NCI-H2081 treated with DMSO at 0.1 percent for 48 hours (cell line): ENCODE results near the gene XRCC2.
A peak's percentile ranks its signal among the peaks of the same experiment; 100 is the strongest.

Experiments
- DNase-seq: peaks from one replicate; lab custom pipeline; 2025; lab: John Stamatoyannopoulos, UW

Gene XRCC2

GRCh38 chr7:152615031-152615741, 60.8 kb downstream of the XRCC2 start:
- DNase-seq: peak; percentile 88

DNA sequence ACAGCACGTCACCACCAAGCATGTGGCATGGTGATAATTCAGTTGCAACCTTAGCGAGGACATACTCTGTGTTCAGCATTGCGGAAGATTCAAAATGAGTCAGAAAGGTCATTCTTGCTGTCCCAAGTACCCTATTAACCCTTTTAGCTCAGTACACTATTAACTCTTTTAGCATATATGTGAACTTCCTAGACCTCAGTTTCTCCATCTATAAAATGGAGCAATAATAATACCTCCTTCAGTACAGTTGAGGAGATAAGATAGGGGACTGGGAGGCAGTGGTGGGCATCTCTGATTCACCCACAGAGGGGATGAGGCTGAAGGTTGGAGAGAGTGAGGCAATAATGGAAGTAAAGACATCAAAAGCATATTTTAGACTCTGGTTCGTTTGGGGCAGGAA, 67.3 kb downstream of the XRCC2 start:
- DNase-seq: no peak

GRCh38 chr7:152608208-152608607, 67.7 kb downstream of the XRCC2 start:
- DNase-seq: no peak

DNA sequence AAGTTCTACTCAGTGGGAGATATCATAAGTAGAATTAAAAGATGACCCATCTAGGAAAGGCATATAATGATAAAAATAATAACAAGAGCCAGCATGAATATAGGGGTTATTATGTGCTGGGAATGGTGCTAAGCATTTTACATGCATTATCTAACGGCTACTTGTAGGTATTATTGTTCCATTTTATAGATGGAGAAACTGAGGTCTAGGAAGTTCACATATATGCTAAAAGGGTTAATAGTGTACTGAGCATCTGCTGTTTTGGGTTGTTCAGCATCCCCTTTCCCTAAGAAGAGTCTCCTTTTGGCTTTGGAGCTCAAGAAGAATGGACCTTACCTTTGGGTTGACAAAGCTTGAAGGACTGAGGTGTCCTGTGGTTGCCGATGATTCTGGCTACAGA, 68.9 kb downstream of the XRCC2 start:
- DNase-seq: no peak

DNA sequence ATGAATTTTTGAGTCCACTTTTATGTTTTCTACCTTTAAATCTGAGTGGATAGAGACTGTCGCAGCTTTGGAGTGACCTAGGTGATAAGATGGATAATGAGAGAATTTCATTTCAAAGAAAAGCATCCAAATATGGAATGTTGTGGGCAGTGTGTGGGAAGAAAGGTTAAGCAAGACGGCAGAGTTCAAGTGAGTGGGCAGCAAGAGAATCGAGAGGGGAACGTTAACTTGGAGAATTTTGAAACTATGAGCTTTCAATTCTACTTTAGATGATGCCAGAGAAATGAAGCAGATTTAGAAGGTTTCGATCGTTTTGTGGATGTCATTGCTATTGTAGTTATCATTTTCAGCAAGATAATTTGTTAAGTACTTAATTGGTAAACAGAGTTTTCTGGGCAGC, 73.0 kb downstream of the XRCC2 start:
- no peak for DNase-seq

- no peak for DNase-seq
Measured at GRCh38 chr7:152601305-152601798, 74.6 kb downstream of the XRCC2 start.

DNA sequence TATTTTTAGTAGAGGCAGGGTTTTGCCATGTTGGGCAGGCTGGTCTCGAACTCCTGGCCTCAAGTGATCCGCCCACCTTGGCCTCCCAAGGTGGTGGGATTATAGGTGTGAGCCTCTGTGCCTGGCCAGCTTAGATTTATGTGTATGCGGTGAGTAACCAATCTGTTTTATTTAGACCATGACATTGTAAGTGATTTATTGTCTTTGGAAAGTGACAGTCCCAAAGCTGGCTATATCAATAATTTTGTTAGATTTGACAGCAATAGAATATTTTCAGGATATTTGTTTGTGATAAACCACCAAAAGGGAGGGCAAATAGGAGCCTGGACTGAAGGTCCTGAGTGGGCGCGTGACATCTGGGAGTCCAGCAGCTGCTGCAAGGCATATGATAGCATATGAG, 75.7 kb downstream of the XRCC2 start:
- no peak for DNase-seq

DNA sequence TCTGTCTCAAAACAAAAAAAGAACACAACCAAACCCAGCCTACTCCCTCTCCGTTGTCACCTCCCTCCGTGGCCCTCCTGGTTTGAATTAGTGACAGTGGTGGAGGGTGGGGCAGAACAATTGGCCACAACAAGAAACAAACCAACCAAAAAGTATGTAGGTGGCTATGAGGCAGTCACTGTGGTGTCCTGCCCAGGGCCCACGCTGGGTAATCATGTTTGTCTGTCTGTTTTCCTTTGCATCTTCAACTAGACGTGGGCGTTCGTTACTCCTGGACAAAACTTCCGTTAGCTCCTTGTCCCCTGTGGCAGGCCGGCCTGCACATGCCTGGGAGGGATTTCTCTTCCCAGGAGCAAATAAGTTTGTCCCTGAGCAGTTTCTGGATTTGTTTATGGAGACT, 78.4 kb downstream of the XRCC2 start:
- no peak for DNase-seq

DNA sequence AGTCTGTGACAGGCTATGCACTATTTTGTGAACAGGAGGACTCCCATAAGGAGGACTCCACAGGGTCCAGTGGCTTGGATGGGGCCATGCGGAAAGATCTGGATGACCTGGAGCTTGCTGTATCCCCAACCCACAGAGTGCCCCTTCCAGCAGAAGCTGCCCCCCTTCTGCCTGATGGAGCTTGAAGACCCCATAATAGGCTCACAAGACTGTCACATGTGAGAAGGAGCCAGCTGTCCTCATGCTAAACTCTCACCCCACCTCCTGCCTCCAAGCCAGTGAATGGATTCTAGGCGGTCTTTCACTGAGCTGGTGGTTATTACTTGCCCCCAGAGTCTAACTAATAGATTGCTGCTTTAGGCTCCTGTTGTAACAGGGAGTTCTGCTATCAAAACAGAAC, 79.1 kb downstream of the XRCC2 start:
- DNase-seq: no peak
